ENCODE results near the gene ATP11A.

Gene ATP11A

GRCh38 chr13:112772539-112772909, 82.7 kb downstream of the ATP11A start:
- TF ChIP-seq CTCF (conservative IDR thresholded peaks at IDR 0.05; ENCODE audit: low read depth, low read length), result no peak
- H3K4me3 ChIP-seq (ENCODE audit: low read length), result no peak overlapping the region
- no peak for DNase-seq (ENCODE audit: low read depth)

- DNase-seq (ENCODE audit: low read depth), result no peak
- H3K4me3 ChIP-seq (ENCODE audit: low read length), result no peak overlapping the region
- TF ChIP-seq CTCF (conservative IDR thresholded peaks at IDR 0.05; ENCODE audit: low read depth, low read length), result no peak
Observed at GRCh38 chr13:112772929-112773328, 83.1 kb downstream of the ATP11A start.

- no peak overlapping the region for H3K4me3 ChIP-seq (ENCODE audit: low read length)
- TF ChIP-seq CTCF (conservative IDR thresholded peaks at IDR 0.05; ENCODE audit: low read depth, low read length), result no peak
- DNase-seq (ENCODE audit: low read depth), result no peak
Observed at GRCh38 chr13:112773601-112774447, 84.0 kb downstream of the ATP11A start.

- no peak for DNase-seq (ENCODE audit: low read depth)
- TF ChIP-seq CTCF (conservative IDR thresholded peaks at IDR 0.05; ENCODE audit: low read depth, low read length), result no peak
- no peak overlapping the region for H3K4me3 ChIP-seq (ENCODE audit: low read length)
Observed at GRCh38 chr13:112774448-112774792, 84.6 kb downstream of the ATP11A start.

- no peak overlapping the region for H3K4me3 ChIP-seq (ENCODE audit: low read length)
- no peak for TF ChIP-seq CTCF (conservative IDR thresholded peaks at IDR 0.05; ENCODE audit: low read depth, low read length)
- DNase-seq (ENCODE audit: low read depth), result no peak
Observed at GRCh38 chr13:112774829-112775565, 85.2 kb downstream of the ATP11A start.

- DNase-seq (ENCODE audit: low read depth), result no peak
- TF ChIP-seq CTCF (conservative IDR thresholded peaks at IDR 0.05; ENCODE audit: low read depth, low read length), result no peak
- H3K4me3 ChIP-seq (ENCODE audit: low read length), result no peak overlapping the region
Observed at GRCh38 chr13:112775791-112776279, 86.0 kb downstream of the ATP11A start.

Measured in retinal pigment epithelial cell (primary cell).